Measurements from ENCODE around the gene SEC63.
"Not testable (repeated sequence)": the region's sequence is repeated elsewhere in the genome, so short reads cannot be mapped to it uniquely, and the experiment has no call there.

The SEC63 gene

DNA sequence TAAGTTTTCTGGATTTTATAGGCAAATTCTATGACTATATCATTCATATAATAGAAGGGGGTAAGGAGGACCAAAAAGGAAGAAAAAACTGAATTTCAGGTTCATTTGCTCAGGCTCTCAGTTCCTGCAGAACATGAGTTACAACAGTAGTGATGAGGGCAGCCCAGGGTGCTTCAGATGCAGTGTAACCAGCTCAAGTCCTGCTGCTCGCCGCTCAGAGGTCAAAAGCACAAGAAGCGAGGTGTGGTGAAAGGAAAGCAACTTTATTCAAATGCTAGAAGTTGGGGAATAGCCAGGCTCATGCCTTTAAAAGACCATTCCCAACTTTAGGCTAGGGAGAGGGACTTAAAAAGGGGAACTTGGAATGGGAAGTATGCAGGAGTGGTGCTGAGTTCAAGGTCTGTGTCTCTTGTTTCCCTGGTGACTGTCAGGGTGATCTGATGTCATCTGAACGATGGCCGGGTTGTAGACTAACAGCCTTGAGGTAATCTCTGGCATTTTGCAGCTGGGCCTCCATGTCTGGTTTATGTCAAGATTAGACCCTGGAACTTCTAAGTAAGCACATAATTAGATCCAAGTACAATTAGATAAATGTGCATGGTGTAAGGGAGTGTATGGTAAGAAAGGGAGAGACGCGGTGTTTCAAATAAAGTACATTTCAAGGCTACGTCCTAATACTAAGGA lies 14.5 kb upstream of the SEC63 start:
- DNase-seq, result no peak

DNA sequence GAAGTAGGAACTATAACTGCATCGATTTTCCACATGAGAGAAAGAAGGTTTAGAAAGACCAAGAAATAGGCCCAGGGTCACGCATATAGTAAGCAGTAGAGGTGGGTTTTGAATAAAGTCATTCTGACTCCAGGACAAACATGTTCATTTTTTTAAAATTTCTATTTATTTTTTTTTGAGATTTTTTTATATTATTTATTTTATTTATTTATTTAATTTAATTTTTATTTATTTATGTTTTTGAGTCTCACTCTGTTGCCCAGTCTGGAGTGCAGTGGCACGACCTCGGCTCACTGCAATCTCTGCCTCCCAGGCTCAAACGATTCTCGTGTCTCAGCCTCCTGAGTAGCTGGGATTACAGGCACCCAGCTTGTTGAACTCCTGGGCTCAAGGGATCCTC lies 13.2 kb upstream of the SEC63 start:
- DNase-seq, result no peak

DNA sequence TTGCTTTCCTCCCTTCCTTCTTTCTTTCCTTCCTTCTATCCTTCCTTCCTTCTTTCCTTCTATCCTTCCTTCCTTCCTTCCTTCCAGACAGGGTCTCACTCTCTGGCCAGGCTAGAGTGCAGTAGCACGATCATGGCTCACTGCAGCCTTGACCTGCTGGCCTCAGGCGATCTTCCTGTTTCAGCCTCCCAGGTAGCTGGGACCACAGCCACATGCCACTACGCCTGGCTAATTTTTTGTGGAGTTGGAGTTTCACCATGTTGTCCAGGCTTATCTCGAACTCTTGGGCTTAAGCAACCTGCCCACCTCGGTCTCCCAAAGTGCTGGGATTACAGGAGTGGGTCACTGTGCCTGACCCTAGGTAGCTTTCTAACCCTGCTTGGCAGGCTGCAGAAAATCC lies 12.2 kb upstream of the SEC63 start:
- DNase-seq, result no peak

DNA sequence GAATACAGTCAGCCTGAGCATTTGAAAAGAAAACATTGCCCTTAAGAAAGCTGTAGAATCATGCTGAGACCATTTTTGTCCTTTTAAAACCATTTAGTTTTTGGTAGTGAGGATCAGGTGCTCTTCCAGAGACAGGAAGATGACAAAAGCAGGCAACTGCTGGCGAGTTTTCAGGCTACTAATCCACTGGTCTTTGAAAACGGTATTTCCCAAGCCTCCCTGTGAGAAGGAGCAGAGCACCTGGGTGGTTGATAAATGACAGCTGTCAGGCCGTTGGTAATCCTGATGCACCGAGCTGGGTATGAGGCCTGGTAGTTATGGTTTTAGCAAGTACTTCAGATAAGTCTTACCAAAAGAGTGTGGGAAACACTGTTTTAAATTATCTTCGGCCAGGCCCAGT lies 10.1 kb upstream of the SEC63 start:
- no peak for DNase-seq

DNA sequence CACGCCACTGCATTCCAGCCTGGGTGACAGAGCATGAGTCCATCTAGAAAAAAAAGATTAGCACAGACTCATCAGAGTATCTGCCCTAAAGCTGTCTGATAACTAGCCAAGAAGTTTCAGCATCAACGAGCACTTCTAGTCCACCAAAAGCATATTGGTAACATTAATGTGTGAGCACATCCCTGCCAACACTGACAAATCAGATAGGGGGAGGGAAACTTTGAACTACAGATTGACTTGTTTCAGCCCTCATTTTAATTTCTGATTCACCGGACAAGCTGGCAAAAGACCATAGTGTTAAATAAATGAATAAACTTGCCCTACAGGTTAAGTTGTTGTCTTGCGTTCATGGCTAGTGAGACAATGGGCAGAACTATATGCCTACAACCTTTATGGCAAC lies 7.7 kb upstream of the SEC63 start:
- DNase-seq, result no peak

DNA sequence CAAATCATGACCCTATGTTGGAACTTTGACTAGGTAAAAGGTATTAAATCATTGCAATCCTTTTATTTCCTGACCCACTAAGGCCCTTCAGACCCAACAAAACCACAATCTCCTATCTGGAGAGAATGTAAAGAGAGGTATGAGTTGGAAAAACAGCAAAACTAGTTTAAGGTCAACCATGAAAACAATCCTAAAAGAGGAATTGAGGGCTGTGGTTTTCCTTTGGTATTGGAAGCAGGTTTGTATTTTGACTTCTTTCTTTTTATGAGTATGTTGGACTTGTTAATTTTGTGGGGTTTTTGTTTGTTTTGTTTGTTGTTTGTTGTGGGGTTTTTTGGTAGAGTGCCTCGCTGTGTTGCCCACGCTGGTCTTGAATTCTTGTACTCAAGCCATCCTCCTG lies 4.7 kb upstream of the SEC63 start:
- DNase-seq, result no peak

DNA sequence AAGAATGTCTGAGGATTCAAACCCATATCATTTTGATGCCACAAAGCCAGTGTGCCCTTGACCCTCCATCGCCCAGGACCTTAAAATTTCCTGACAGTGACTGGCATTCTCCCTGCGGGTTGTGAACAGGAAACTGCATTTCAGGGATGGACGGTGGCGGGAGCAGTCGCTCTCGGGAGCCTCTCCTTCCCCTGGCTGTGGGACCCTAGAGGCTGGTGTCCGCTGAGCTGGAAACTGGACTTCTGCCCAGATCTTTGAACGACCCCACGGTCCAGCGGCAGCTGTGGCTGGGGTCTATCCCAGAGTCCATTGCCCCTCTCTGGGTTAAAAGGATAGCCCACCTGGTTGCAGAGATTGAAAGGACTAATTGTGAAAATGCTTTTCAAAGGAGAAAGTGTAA lies 1.4 kb upstream of the SEC63 start:
- no peak for DNase-seq

DNA sequence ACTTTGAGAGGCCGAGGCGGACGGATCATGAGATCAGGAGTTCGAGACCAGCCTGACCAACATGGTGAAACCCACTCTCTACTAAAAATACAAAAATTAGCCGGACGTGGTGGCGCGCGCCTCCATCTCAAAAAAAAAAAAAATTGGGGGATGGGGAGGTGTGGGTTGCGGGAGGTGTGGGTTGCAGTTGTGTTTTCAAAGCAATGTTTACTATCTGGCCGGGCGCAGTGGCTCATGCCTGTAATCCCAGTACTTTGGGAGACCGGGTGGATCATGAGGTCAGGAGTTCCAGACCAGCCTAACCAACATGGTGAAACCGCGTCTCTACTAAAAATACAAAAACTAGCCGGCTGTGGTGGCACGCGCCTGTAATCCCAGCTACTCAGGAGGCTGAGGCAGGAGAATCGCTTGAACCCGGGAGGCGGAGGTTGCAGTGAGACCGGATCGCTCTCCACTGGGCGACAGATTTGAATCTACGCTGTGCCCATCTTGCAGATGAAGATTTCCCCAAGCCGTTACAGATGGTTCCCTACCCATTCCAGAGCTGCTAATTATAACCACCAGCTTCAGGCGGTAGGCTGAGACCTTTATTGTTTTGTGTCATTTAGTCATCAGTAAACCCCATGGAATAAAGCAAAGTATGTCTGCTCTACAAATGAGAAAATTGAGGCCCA lies 818 bp upstream of the SEC63 start:
- not testable (repeated sequence) for DNase-seq

DNA sequence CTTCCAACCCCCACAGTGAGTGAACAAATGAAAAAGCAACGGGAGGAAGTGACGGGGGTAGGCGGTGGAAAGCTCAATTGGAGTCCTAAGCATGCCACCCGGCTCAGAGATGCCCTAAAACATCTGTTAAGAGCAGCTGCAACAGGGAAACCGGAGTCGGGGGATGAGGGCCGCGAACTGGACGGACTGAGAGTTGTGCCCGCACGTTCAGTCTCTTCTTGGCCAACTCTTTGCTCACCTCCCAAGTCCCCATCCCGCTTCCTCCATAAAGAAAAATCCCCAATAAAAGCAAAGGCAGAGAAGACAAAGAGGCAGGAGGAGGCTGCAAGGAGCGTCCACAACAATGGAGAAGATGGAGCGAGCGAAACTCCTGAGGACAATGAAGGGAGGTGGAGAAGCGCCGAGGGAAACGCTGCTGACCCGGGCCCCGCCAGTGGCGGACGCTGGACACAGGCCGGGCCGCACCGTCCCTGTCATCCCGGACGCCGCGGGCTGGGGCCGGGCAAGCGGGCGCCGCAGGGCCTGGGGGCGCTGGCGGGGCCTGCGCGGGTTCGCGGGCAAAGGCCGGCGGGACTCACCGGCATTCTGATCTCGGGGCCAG lies 600 bp downstream of the SEC63 start:
- DNase-seq, result peak; percentile 19 to 72 (median 65)

DNA sequence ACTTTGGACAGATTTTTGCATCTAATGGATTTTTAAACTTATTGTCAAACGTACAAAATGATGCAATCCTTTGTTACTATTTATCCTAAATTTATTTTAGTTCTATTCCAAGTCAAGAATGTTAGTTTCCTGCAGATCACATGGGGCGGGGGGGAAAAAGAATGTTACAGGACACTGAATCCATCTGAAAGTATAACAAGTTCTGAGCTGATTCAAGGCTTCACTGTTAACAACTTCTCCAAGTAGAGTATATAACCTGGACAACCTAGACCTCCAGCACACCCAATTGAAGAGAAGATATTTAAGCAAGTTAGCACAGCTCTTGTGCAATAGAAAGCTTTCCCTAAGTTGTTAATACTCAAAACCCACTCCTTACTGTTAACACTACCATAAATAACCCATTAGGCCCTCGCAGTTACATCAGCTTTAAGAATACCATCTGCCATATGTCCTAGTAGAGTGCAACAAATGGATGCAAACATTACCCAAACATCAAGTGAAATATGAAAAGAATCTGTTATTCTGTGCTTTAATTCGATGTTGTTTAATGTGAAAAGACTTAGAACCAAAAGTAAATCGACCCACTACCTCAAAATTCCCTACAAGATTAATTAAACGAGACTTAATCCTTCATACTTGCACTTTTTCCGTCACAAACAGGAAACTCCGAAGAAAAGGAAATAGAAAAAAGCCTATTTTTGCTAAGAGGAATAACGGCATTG lies 1.3 kb downstream of the SEC63 start:
- peak; percentile 9 to 66 (median 14) for DNase-seq

DNA sequence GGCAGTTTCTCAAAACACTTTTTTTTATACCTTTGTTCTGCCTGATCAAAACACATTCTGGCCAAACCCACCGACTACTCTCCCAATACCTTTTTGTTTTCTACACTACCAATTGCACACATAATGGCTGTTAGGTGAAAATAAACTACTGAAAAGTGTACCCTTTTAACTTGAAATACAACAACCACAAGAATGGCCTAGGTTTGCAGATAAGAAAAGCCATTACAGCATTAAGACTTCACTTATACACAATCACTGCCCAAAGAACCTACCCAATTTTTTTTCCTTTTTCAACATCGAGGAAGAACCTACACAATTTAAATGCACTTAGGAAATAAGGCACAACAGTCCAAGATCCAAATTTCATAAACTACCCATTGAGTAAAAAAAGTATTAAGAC lies 1.8 kb downstream of the SEC63 start:
- peak in 1 of 3 experiments; percentile 16 for DNase-seq

DNA sequence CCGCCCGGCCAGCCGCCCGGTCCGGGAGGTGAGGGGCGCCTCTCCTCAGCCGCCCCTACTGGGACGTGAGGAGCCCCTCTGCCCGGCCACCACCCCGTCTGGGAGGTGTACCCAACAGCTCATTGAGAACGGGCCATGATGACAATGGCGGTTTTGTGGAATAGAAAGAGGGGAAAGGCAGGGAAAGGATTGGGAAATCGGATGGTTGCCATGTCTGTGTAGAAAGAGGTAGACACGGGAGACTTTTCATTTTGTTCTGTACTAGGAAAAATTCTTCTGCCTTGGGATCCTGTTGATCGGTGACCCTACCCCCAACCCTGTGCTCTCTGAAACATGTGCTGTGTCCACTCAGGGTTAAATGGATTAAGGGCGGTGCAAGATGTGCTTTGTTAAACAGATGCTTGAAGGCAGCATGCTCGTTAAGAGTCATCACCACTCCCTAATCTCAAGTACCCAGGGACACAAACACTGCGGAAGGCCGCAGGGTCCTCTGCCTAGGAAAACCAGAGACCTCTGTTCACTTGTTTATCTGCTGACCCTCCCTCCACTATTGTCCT lies 4.1 kb downstream of the SEC63 start:
- DNase-seq, result not testable (repeated sequence)

DNA sequence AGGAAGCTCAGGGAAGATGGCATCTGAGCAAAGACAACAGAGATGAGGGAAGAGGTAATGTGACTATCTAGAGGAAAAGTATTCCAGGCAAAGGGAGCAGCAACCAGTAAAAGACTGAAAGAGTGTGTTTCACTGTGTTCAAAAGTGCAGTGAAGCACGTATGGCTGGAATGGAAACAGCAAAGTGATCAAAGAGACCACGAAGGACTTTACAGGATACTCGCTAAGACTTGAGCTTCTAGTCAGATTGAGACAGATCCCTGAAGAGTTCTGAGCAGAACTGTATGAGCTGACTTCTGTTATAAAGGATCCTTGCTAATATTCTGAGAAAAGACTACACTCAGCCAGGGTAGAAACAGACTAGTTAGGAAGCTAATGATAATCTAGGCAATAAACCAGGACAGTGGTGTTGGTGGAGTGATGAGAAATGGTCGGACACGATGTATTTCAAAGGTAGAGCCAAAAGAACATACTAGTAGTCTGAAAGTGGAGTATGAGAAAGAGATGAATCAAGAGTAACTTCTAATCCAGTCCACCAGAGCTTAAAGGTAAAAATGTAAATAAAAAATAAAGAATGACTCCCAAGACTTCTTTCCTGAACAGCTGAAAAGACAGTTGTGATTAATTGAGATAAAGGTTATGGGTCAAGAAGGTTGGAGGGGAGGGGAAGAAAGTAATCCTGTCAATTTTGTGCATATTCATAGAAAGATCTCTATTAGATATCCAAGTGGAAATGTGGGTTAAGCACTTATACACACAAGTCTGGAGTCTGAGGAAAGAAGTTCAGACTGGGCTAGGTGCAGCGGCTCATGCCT lies 14.2 kb downstream of the SEC63 start:
- no peak for DNase-seq

DNA sequence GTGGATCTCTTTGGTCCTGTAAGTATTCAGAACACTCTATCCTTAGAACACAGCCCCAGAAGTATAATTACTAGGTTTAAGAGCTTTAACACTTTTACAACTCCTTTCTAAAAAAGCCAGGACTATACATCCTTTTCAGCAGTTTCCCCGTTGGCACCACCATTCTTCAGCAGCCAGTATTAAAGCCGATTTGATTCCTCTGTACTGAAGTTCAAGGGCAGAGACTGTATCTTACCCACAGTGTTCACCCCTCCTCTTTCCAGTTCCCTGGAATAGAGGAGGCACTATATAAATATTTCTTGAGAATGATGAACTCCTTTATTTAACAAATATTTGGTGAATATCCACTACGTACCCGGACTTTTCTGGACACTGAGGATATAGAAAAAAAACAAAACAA lies 15.9 kb downstream of the SEC63 start:
- DNase-seq, result no peak

DNA sequence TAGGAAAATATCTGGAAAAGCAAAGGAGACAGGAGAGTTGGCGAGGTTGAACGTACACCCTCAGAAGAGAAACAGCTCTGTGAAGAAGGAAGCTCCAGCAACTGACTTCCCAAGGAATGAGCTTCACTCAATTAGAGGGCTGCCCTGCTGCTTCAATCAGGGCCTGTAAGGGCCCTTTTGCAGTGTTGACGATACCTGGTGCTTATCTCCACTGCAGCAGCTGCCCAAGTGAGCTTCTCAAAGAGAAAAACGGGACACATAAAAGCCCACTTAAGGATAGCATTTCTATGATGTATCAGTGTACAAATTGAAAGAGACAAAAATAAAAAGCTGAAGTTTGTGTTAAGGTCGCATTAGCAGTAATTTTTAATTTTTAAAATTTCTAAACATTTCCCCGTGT lies 16.4 kb downstream of the SEC63 start:
- DNase-seq, result peak in 2 of 3 experiments; percentile 18 to 79

DNA sequence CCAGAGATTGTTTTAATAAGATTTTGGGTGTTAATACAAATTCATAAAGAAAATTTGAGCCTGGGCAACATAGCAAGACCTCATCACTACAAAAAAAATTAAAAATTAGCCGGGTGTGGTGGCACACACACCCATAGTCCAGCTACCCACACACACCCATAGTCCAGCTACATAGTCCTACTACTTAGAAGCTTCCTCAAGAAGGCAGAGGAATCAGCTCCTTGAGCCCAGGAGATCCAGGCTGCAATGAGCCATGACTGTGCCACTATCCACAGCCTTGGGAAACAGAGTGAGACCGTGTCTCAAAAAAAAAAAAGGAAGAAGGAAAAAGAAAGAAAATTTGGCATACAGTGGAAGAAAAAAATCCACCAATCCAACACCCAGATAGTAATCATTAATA lies 16.8 kb downstream of the SEC63 start:
- no peak for DNase-seq

DNA sequence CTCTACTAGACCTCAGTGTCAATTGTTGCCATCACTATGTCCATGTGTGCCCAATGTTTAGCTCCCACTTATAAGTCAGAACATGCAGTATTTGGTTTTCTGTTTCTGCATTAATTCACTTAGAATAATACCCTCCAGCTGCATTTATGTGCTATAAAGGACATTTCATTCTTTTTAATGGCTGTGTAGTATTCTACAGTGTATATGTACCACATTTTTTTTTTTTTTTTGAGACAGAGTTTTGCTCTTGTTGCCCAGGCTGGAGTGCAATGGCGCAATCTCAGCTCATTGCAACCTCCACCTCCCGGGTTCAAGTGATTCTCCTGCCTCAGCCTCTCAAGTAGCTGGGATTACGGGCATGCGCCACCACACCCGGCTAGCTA lies 21.1 kb downstream of the SEC63 start:
- DNase-seq, result not testable (repeated sequence)

DNA sequence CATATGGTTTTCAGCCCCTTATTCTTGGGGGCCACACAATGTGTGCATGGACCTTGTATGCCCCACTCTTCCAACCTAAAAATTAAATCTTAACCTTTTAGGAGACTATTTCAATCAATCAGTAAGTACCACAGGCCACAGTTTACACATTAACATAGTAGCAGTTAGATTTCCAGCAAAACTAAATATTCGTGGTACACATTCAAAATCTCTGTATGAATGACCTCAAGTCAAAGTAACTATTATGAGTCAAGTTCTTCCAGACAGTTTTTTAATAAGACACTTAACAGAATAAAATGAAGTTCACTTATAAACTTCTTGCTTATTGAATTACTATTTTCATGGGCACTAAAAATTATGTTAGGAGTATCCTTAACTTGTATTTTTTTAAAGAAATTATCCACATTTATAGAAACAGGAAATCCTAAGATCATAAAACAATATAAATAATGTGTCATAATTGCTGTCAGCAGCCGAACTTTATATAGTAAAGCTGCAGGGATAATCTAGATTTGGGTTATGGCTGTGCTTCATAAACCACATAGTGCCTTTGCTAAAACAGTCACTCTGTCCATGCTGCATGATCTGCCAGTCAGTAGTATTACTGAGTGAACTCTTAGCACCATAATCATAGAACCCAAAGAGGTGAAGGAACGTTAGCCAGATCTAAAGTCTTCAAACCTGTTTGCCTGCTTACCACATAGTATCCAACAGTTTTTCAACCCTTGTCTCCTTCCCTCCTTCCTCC lies 21.7 kb downstream of the SEC63 start:
- DNase-seq, result no peak

DNA sequence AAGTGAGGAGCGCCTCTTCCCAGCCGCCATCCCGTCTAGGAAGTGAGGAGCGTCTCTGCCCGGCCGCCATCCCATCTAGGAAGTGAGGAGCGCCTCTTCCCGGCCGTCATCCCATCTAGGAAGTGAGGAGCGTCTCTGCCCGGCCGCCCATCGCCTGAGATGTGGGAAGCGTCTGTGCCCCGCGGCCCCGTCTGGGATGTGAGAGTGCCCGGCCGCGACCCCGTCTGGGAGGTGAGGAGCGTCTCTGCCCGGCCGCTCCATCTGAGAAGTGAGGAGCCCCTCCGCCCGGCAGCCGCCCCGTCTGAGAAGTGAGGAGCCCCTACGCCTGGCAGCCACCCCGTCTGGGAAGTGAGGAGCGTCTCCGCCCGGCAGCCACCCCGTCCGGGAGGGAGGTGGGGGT lies 23.8 kb downstream of the SEC63 start:
- DNase-seq, result not testable (repeated sequence)

DNA sequence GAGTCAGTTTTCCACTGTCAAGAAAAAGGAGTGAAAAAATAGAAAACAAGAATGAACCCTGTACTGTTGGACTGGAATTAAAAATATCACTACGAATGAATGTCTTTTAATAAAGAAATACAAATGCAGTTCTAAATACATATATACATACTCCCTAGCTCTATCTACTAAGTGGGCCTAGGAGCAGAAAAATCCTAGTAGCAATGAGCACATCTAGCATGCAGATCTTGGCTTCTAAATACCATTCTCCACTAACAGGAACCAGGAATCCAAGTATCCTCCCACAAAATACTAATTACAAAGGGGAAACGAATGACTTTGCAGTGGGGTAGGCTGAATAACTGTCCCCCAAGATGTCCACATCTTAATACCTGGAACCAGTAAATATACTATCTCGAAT lies 25.4 kb downstream of the SEC63 start:
- DNase-seq, result no peak

DNA sequence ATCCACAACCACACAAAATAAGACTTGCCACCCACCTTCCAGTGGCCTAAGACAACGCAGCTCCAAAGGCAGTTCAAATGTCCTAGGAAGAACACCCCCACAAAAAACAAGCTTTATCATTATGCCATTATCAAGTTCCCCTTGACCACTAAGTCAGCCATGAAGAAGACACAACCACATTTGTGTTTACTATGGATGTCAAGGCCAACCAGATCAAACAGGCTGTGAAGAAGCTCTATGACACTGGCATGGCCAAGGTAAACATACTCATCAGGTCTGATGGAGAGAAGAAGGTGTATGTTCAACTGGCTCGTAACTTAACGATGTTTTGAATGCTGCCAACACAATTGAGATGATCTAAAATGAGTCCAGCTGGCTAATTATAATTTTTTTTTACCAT lies 26.1 kb downstream of the SEC63 start:
- DNase-seq, result peak in 1 of 3 experiments; percentile 65

DNA sequence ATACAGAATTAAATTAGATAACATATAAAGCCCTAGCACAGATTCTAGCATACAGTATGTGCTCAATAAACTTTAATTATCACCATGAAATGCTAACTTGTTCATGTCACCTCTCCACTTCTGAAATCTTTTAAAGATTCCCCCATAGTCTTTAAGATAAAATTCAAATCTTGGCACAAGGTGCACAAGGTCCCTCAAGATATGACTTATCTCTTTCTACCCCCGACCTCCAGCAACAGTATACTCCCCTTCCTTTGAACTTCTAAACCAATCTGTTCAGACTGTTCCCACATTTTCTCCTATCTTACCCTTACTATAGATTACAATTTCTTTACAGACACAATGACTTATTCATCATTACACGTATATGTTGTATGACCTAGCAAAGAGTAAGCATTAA lies 29.0 kb downstream of the SEC63 start:
- no peak for DNase-seq
